NK-92 (cell line): ENCODE data around the gene PRPF8.
A peak's percentile ranks its signal among the peaks of the same experiment; 100 is the strongest.
"Not testable (repeated sequence)": the region's sequence is repeated elsewhere in the genome, so short reads cannot be mapped to it uniquely, and the experiment has no call there.

Source experiments
- DNase-seq: peaks from one replicate; lab custom pipeline; 2025; ENCODE audit not compliant: unreplicated experiment; lab: John Stamatoyannopoulos, UW

PRPF8 gene

GRCh38 chr17:1716912-1717695, 32.4 kb upstream of the PRPF8 start:
- DNase-seq = no peak

GRCh38 chr17:1716076-1716911, 31.6 kb upstream of the PRPF8 start:
- peak; percentile 89 for DNase-seq

GRCh38 chr17:1715803-1716075, 31.1 kb upstream of the PRPF8 start:
- no peak for DNase-seq

- DNase-seq = no peak
These were observed 30.5 kb upstream of the PRPF8 start for GRCh38 chr17:1714980-1715802.

- no peak for DNase-seq
These were observed 29.8 kb upstream of the PRPF8 start for GRCh38 chr17:1714427-1714979.

- DNase-seq = no peak
These were observed 29.3 kb upstream of the PRPF8 start for GRCh38 chr17:1713878-1714426.

- DNase-seq = no peak
These were observed 28.7 kb upstream of the PRPF8 start for GRCh38 chr17:1713160-1713877.

GRCh38 chr17:1712271-1712670, 27.6 kb upstream of the PRPF8 start:
- DNase-seq = no peak

- DNase-seq = no peak
These were observed 27.1 kb upstream of the PRPF8 start for GRCh38 chr17:1711804-1712203.

GRCh38 chr17:1710807-1711553, 26.3 kb upstream of the PRPF8 start:
- no peak for DNase-seq

- DNase-seq = no peak
These were observed 25.5 kb upstream of the PRPF8 start, which contains the start of gene TLCD2 for GRCh38 chr17:1709971-1710806. TSS of gene TLCD2 (minus strand) at chr17:1710377. CDS start at chr17:1710242, 135 bp downstream.

GRCh38 chr17:1709403-1709951, 24.8 kb upstream of the PRPF8 start:
- no peak for DNase-seq

GRCh38 chr17:1708791-1709346, 24.2 kb upstream of the PRPF8 start:
- DNase-seq = not testable (repeated sequence)

GRCh38 chr17:1707107-1707506, 22.4 kb upstream of the PRPF8 start:
- DNase-seq = no peak

- no peak for DNase-seq
These were observed 20.3 kb upstream of the PRPF8 start for GRCh38 chr17:1705004-1705403.

GRCh38 chr17:1703063-1703462, 18.4 kb upstream of the PRPF8 start:
- no peak for DNase-seq

GRCh38 chr17:1699891-1700290, 15.2 kb upstream of the PRPF8 start:
- not testable (repeated sequence) for DNase-seq

- DNase-seq = no peak
These were observed 13.0 kb upstream of the PRPF8 start for GRCh38 chr17:1697681-1698080.
